BJ (cell line): ENCODE measurements around the gene TSPYL1. TPM values are rescaled to one million over a fixed set of nuclear protein-coding genes. Genes with fewer than 3 reads are reported as not detected.

Experiments used
- CTCF ChIA-PET: fragments of 350-600 bp; formaldehyde crosslinking; extraction: SDS; loops from one replicate; lab custom pipeline; 2021; ENCODE audit warnings: antibody characterized with exemption, inconsistent platforms; lab: Yijun Ruan, JAX
- POLR2A ChIA-PET: fragments of 300-600 bp; sonication (Branson Sonifier 250); formaldehyde crosslinking; extraction: SDS; loops from one replicate; lab custom pipeline; 2021; ENCODE audit warnings: antibody characterized with exemption; lab: Charles Lee
- DNase-seq: peaks from one replicate; pipeline ENCODE4 v3.0.0-alpha.2; 2011; ENCODE audit warnings: low read depth
- H3K27me3 ChIP-seq: 2 replicates; pipeline ENCODE4 v1.6.0; 2011; ENCODE audit warnings: low read length; ENCODE audit not compliant: control insufficient read depth, insufficient read depth
- H3K36me3 ChIP-seq: 2 replicates; pipeline ENCODE4 v1.5.1; 2011; ENCODE audit warnings: low read length; ENCODE audit not compliant: control insufficient read depth, insufficient read depth
- H3K4me3 ChIP-seq: 2 replicates; pipeline ENCODE4 v1.5.1; 2011; ENCODE audit warnings: low read depth, mild to moderate bottlenecking, control low read depth, low read length
- CTCF ChIP-seq: IDR thresholded peaks from 2 replicates; pipeline ENCODE4 v1.5.1; 2011; ENCODE audit warnings: low read depth, mild to moderate bottlenecking, control low read depth, inconsistent platforms, low read length, moderate library complexity; ENCODE audit not compliant: insufficient read depth
- polyA minus RNA-seq: library from RNA; depleted of rRNA, polyadenylated mRNA; stranded (reverse); fragments of >200 nt; gene quantifications from 2 replicates; pipeline ENCODE4 v1.2.3, GENCODE V29; 2011; rRNA and poly(A)+ RNA removed
- polyA plus RNA-seq: library from polyadenylated mRNA; depleted of rRNA; stranded (reverse); fragments of >200 nt; gene quantifications from 2 replicates; pipeline ENCODE4 v1.2.3, GENCODE V29; 2011; rRNA removed

TSPYL1 gene
- polyA plus RNA-seq (31.9 and 43.1 TPM in 2 replicates), polyA minus RNA-seq (57.8 and 82.0 TPM in 2 replicates)

GRCh38 chr6:116279232-116280160, at the start of gene TSPYL1:
Gene TSPYL1 (minus strand): TSS chr6:116279930. CDS start chr6:116279830, 100 bp downstream.
- Histone ChIP-seq H3K36me3 (no peaks in the 10 kb centered on the region), H3K4me3 (peak within 1 kb of the TSS; percentile 86), H3K27me3 (no peaks in the 10 kb centered on the region)
- ChIA-PET CTCF (interaction anchor here (0.6 to 4.3 kb wide), 11 partner anchors 9 to 293 kb away, joined by 3 to 28 read pairs (median 4); partner anchors contain the start of gene RWDD1), POLR2A (no interaction called here)
- TF ChIP-seq CTCF = peak; percentile 20; the same call in 1 of the 2 replicates
- DNase-seq = peak; percentile 85

GRCh38 chr6:116329156-116329555, 49.4 kb upstream of the TSPYL1 start:
- H3K4me3 ChIP-seq = no peak overlapping the region
- no peak for DNase-seq
- ChIA-PET POLR2A (no interaction called here), CTCF (interaction anchor here (0.7 to 1.8 kb wide), 3 partner anchors 12 to 112 kb away, joined by 3 to 6 read pairs (median 3); no protein-coding TSS in a partner anchor)
- no peaks in the 10 kb centered on the region for H3K27me3 ChIP-seq
- TF ChIP-seq CTCF = no peak
- no peaks in the 10 kb centered on the region for H3K36me3 ChIP-seq

- Histone ChIP-seq H3K36me3 (no peaks in the 10 kb centered on the region), H3K27me3 (no peaks in the 10 kb centered on the region), H3K4me3 (no peak overlapping the region)
- peak; percentile 32 for DNase-seq
- no peak for TF ChIP-seq CTCF
- CTCF ChIA-PET = interaction anchor here (1.1 to 1.8 kb wide), 2 partner anchors 41 to 111 kb away, joined by 3 to 6 read pairs; no protein-coding TSS in a partner anchor
- POLR2A ChIA-PET = no interaction called here
These were observed 48.8 kb upstream of the TSPYL1 start for GRCh38 chr6:116328528-116328903.

GRCh38 chr6:116327803-116328527, 48.2 kb upstream of the TSPYL1 start:
- ChIA-PET POLR2A (no interaction called here), CTCF (interaction anchor here (1.8 kb wide), 1 partner anchor 40 kb away, joined by 6 read pairs; no protein-coding TSS in a partner anchor)

More at GRCh38 chr6:116327803-116328527, 48.2 kb upstream of the TSPYL1 start:
- no peak for TF ChIP-seq CTCF
- H3K36me3 ChIP-seq = no peaks in the 10 kb centered on the region
- no peaks in the 10 kb centered on the region for H3K27me3 ChIP-seq
- no peak overlapping the region for H3K4me3 ChIP-seq
- no peak for DNase-seq
